Ectodermal cell (in vitro differentiated cells): ENCODE data around the gene KCNIP3.
"Not testable (repeated sequence)": the region's sequence is repeated elsewhere in the genome, so short reads cannot be mapped to it uniquely, and the experiment has no call there.

Source experiments
- H3K27ac ChIP-seq: 2 replicates; pipeline ENCODE4 v1.7.0; 2013; ENCODE audit warnings: mild to moderate bottlenecking, low read depth, low read length; ENCODE audit not compliant: insufficient read depth, poor library complexity, severe bottlenecking
- H3K27me3 ChIP-seq: 2 replicates; pipeline ENCODE4 v1.7.0; 2013; ENCODE audit warnings: mild to moderate bottlenecking, low read length; ENCODE audit not compliant: insufficient read depth, control insufficient read depth, poor library complexity, severe bottlenecking
- H3K36me3 ChIP-seq: one replicate; pipeline ENCODE4 v1.7.0; 2013; ENCODE audit warnings: low read length; ENCODE audit not compliant: control insufficient read depth, insufficient read depth
- H3K4me1 ChIP-seq: one replicate; pipeline ENCODE4 v1.7.0; 2013; ENCODE audit warnings: low read length; ENCODE audit not compliant: control insufficient read depth, insufficient read depth
- H3K4me3 ChIP-seq: 2 replicates; pipeline ENCODE4 v1.7.0; 2013; ENCODE audit warnings: low read depth, low read length, control low read depth; ENCODE audit not compliant: insufficient read depth
- H3K9me3 ChIP-seq: 2 replicates; pipeline ENCODE4 v1.7.0; 2013; ENCODE audit warnings: mild to moderate bottlenecking, low read length, moderate library complexity; ENCODE audit not compliant: control insufficient read depth
- WGBS, 2 experiments: methylation state at CpG; one replicate each; pipeline ENCODE4 v1.1.7; 2013; ENCODE audit warnings: missing lambda C conversion rate in 2 of 2; 5-methylcytosine and 5-hydroxymethylcytosine counted together

Gene KCNIP3

DNA sequence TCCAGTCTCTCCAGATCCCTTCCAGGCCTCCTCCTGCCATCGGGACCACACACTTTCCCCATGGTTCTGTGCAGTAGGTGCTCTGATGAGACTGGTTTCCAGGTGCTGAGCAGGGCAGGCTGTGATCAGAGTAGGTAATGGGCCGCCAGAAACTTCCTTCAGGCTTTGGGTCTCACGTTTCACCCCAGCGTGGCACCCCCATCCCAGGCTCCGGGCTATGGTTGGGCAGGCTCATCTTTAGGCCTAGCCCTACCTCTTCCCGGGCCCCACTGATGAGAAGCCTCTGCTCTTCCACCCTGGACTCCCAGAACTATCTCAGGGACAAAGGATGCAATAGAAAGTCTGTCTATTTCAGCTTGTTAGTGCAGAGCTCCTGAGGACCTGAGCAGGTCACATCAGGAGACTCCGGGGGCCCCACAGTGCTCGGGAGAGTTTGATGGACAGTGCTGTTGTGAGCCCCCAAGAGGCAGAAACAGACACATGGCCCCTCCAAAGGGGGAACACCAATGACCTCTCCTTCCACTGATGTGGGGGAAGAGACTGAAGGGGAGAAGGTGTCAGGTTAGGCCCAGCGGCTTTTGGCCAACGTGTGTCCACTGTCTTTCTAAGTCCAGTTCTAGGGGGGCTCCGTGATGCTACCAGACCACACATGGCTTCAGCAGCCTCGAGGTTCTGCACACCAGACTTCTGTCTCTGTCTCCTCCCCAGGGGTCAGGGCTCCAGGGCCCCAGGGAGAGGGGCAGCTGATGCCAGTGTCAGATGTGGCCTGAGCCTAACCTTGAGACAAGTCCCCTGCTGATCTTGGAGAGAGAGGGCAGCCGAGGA lies 28.7 kb upstream of the KCNIP3 start:
- no peak overlapping the region for H3K4me3 ChIP-seq
- WGBS, 2 experiments = 93 to 95% methylated on average over 13 of the region's 13 CpGs
- no peaks in the 10 kb centered on the region for H3K36me3 ChIP-seq
- H3K9me3 ChIP-seq = no peaks in the 10 kb centered on the region
- no peak overlapping the region for H3K27ac ChIP-seq
- H3K4me1 ChIP-seq = no peaks in the 10 kb centered on the region
- no peaks in the 10 kb centered on the region for H3K27me3 ChIP-seq

DNA sequence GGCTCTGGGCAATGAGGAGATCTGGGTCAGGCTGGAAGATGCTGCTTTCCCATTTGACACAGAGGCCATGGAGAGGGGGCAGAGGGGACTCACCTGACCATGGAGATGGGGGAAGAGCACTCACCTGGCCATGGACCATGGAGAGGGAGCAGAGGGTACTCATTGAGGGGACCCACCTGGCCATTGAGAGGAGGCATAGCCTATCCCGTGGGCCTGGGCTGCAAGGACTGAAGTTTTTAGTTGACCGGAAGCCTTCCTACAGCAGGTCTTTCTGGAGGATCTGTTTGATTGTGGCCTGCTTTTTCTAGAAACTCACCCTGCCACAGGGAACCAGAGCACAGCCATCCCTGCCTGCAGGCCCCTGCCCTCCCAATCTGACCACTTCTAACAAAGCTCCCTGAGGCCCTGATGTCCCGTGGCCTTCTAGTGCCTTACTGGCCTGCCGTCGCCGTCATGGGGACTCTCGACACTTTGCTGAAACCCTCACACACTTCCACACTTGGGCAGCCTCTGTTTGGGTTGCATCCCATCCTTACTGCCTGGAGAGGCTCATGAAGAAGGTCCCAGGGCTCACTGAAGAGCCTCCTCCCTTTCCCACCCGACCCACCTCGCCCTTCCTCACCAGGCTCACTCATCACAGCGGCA lies 28.0 kb upstream of the KCNIP3 start:
- Histone ChIP-seq H3K4me1 (no peaks in the 10 kb centered on the region), H3K4me3 (no peak overlapping the region), H3K36me3 (no peaks in the 10 kb centered on the region), H3K9me3 (no peaks in the 10 kb centered on the region), H3K27me3 (no peaks in the 10 kb centered on the region), H3K27ac (no peak overlapping the region)
- WGBS, 2 experiments = 89 to 91% methylated on average over 9 to 10 of the region's 10 CpGs

- H3K36me3 ChIP-seq, H3K9me3 ChIP-seq, H3K27ac ChIP-seq, H3K4me1 ChIP-seq, H3K4me3 ChIP-seq, H3K27me3 ChIP-seq: not testable (repeated sequence)
- WGBS, 2 experiments = 95 to 98% methylated on average over 5 of the region's 5 CpGs
Measured at GRCh38 chr2:95269745-95270144, 27.4 kb upstream of the KCNIP3 start.

DNA sequence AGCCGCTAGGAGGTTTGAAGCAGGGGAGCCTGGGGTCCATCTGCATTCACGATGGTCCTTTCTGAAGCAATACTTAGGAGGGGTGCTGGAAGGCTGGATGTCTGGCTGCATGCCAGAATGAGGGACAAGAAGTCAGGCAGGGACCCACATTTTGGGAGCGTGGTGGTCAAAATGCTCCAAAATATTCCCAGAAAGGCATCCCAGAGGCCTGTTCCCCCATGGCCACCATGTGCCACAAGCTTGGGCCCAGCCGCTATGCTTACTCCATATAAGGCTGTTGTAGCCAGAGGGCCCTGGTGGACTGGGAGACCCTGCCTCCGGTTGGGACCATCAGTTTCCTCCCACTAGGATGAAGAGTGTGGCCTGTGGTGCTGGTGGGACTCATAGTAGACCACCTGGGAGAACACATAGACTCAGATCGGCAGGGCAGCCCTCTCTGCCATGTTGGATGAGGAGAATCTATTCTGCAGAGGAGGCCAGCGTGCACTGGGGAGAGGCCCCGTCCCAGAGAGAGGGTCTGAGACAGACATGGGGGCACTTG lies 26.5 kb upstream of the KCNIP3 start:
- Histone ChIP-seq H3K36me3 (no peaks in the 10 kb centered on the region), H3K4me3 (no peak overlapping the region), H3K27ac (no peak overlapping the region), H3K4me1 (no peaks in the 10 kb centered on the region), H3K27me3 (no peaks in the 10 kb centered on the region), H3K9me3 (no peaks in the 10 kb centered on the region)
- 90 to 92% methylated on average over 8 of the region's 8 CpGs for WGBS, 2 experiments

DNA sequence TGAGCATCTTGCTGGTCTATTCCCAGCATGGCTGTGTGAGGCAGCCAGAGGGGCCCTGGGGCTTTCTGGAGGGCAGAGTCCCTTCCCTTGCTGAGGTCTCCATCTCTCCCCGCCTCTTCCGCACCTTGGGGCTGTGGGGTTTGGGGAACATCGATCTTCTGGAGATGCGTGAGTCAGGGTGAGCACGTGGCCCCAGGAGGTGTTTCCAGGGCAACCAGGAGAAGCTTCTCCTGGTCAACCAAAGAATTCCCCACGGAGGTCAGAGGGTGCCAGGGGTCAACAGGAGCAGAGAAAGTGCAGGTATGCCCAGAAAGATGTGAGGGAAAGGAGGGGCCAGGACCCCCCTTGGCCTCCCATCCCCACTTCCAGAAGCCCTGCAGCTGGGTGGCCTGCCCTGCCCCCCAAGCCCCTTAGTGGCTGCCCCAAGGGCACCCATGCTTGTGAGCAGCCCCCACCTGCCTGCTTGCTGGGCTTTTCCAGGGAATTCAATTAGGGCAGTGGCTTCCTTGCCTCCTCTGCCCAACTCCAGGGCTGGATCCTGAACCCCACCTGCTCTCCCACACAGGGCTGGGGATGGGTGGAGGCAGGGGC lies 25.7 kb upstream of the KCNIP3 start:
- Histone ChIP-seq H3K4me3 (no peak overlapping the region), H3K27me3 (no peaks in the 10 kb centered on the region), H3K36me3 (no peaks in the 10 kb centered on the region), H3K4me1 (no peaks in the 10 kb centered on the region), H3K9me3 (no peaks in the 10 kb centered on the region), H3K27ac (no peak overlapping the region)
- 86 to 88% methylated on average over 6 of the region's 6 CpGs for WGBS, 2 experiments

GRCh38 chr2:95272299-95272751 lies 24.8 kb upstream of the KCNIP3 start:
- WGBS, 2 experiments = 90 to 96% methylated on average over 6 of the region's 6 CpGs
- no peak overlapping the region for H3K4me3 ChIP-seq
- H3K9me3 ChIP-seq = no peaks in the 10 kb centered on the region
- no peaks in the 10 kb centered on the region for H3K36me3 ChIP-seq
- H3K4me1 ChIP-seq = no peaks in the 10 kb centered on the region
- no peak overlapping the region for H3K27ac ChIP-seq
- no peaks in the 10 kb centered on the region for H3K27me3 ChIP-seq

GRCh38 chr2:95272781-95273180 lies 24.4 kb upstream of the KCNIP3 start:
- Histone ChIP-seq H3K27me3 (no peaks in the 10 kb centered on the region), H3K4me1 (no peaks in the 10 kb centered on the region), H3K36me3 (no peaks in the 10 kb centered on the region), H3K9me3 (no peaks in the 10 kb centered on the region), H3K27ac (no peak overlapping the region), H3K4me3 (no peak overlapping the region)
- WGBS, 2 experiments = 81 to 87% methylated on average over 1 of the region's 1 CpG

DNA sequence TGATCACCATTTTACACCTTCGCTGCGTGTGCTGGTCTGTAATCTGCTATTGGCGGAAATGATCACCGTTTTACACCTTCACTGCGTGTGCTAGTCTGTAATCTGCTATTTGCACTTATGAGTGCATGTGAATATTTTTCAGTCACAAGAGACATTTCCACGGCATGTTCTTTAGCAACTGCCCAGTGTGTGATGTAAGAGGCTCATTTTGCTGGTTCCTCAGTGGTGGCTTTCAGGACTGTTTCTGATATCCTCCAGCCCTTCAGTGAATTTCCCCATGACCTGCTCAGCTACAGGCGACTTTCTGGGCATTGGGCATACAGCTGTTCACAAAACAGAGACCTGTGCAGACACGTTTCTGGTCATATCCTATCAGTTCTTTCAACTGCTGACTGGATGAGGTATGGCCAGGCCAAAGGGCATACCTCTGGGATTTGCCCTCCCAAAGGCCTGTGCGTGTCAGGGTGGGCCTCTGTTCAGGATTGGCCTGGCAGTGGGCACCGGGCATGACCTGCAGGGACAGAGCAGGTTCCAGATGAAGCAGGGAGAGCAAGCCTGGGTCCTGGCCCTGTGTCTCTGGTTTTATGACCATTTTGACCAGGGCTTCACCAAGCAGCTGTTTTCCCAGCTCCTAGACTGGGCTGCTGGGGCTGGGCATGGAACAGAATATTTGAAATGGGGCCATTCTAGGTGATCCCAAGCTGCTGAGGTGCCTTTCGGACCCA lies 23.4 kb upstream of the KCNIP3 start:
- Histone ChIP-seq H3K27me3 (no peaks in the 10 kb centered on the region), H3K27ac (no peak overlapping the region), H3K36me3 (no peaks in the 10 kb centered on the region), H3K4me3 (no peak overlapping the region), H3K4me1 (no peaks in the 10 kb centered on the region), H3K9me3 (no peaks in the 10 kb centered on the region)
- 95 to 96% methylated on average over 11 of the region's 11 CpGs for WGBS, 2 experiments

GRCh38 chr2:95274291-95275150 lies 22.6 kb upstream of the KCNIP3 start, which contains the start of gene PROM2:
Gene PROM2, plus strand, starts transcription at chr2:95274449. Its CDS starts 137 bp downstream, at chr2:95274586.
- no peaks in the 10 kb centered on the region for H3K4me1 ChIP-seq
- WGBS, 2 experiments = 82 to 86% methylated on average over 17 of the region's 17 CpGs
- H3K4me3 ChIP-seq = no peak within 1 kb of the TSS
- H3K27ac ChIP-seq = no peak within 1 kb of the TSS
- H3K27me3 ChIP-seq = no peaks in the 10 kb centered on the region
- H3K9me3 ChIP-seq = no peaks in the 10 kb centered on the region
- no peaks in the 10 kb centered on the region for H3K36me3 ChIP-seq
